ENCODE results near the gene PTPRA. TPM values are rescaled to one million over a fixed set of nuclear protein-coding genes. Genes with fewer than 3 reads are reported as not detected.
A peak's percentile ranks its signal among the peaks of the same experiment; 100 is the strongest.

PTPRA gene
- total RNA-seq, 2 experiments from 2014 or later: 33.3 to 47.2 TPM

GRCh38 chr20:2869381-2869780 lies 3.9 kb upstream of the PTPRA start:
- H3K4me3 ChIP-seq (ENCODE audit: low read depth, low read length, poor library complexity, severe bottlenecking): no peak overlapping the region
- DNase-seq (ENCODE audit: low spot score): no peak
- peaks cover 8% of the 10 kb centered on the region for H3K79me2 ChIP-seq (ENCODE audit: insufficient read depth, low read depth, low read length)
- ChIA-PET CTCF (ENCODE audit: unreplicated experiment) (no interaction called here), POLR2A (no interaction called here)
- H4K20me1 ChIP-seq (ENCODE audit: insufficient read depth, low read length): 0 out of 2 replicates have a peak, but pooled peaks cover under 1% of the 10 kb centered on the region
- no TSS peak for BruUV-seq (replicated peaks)
- no peak overlapping the region for H3K4me2 ChIP-seq (ENCODE audit: low read length)
- no peak overlapping the region for H3K27ac ChIP-seq (ENCODE audit: low read depth, low read length, poor library complexity, severe bottlenecking)
- no peak overlapping the region for H2AFZ ChIP-seq (ENCODE audit: low read length)
- peaks cover 6% of the 10 kb centered on the region; the same call in 1 of the 2 replicates for H3K36me3 ChIP-seq (ENCODE audit: insufficient read depth, low read length)
- no peaks in the 10 kb centered on the region for H3K9me3 ChIP-seq (ENCODE audit: low read length)
- intact Hi-C loops (cut with micrococcal nuclease; ENCODE audit: unreplicated experiment): no loop called here
- no peaks in the 10 kb centered on the region for H3K9me2 ChIP-seq (ENCODE audit: insufficient read depth, low read length)
- TF ChIP-seq EZH2phosphoT487 (IDR thresholded peaks at IDR 0.05; ENCODE audit: borderline replicate concordance, low read depth, low read length): no peak
- no peak for TF ChIP-seq CTCF (conservative IDR thresholded peaks at IDR 0.05; ENCODE audit: low read length)
- peaks cover 9% of the 10 kb centered on the region for H3K4me1 ChIP-seq (ENCODE audit: insufficient read depth, low read length, poor library complexity, severe bottlenecking)

- no peaks in the 10 kb centered on the region for H3K9me3 ChIP-seq (ENCODE audit: low read length)
- no TSS peak for BruUV-seq (replicated peaks)
- no peak for DNase-seq (ENCODE audit: low spot score)
- POLR2A ChIA-PET: interaction anchor here (0.7 to 0.9 kb wide), 2 partner anchors 10 to 41 kb away, joined by 3 read pairs; no protein-coding TSS in a partner anchor
- intact Hi-C loops (cut with micrococcal nuclease; ENCODE audit: unreplicated experiment): no loop called here
- no peak overlapping the region for H3K4me3 ChIP-seq (ENCODE audit: low read depth, low read length, poor library complexity, severe bottlenecking)
- H3K9me2 ChIP-seq (ENCODE audit: insufficient read depth, low read length): no peaks in the 10 kb centered on the region
- no peak for TF ChIP-seq CTCF (conservative IDR thresholded peaks at IDR 0.05; ENCODE audit: low read length)
- TF ChIP-seq EZH2phosphoT487 (IDR thresholded peaks at IDR 0.05; ENCODE audit: borderline replicate concordance, low read depth, low read length): no peak
- peaks cover 26% of the 10 kb centered on the region for H3K4me1 ChIP-seq (ENCODE audit: insufficient read depth, low read length, poor library complexity, severe bottlenecking)
- no peak overlapping the region for H3K27ac ChIP-seq (ENCODE audit: low read depth, low read length, poor library complexity, severe bottlenecking)
- peaks cover 5% of the 10 kb centered on the region; the same call in 1 of the 2 replicates for H3K36me3 ChIP-seq (ENCODE audit: insufficient read depth, low read length)
- no peak overlapping the region for H3K4me2 ChIP-seq (ENCODE audit: low read length)
- H3K79me2 ChIP-seq (ENCODE audit: insufficient read depth, low read depth, low read length): peaks cover 25% of the 10 kb centered on the region
- CTCF ChIA-PET (ENCODE audit: unreplicated experiment): no interaction called here
- 0 out of 2 replicates have a peak, but pooled peaks cover 8% of the 10 kb centered on the region for H4K20me1 ChIP-seq (ENCODE audit: insufficient read depth, low read length)
- no peak overlapping the region for H2AFZ ChIP-seq (ENCODE audit: low read length)
Measured at GRCh38 chr20:2871111-2871465, 2.2 kb upstream of the PTPRA start.

GRCh38 chr20:2871661-2872458 lies 1.4 kb upstream of the PTPRA start:
- Histone ChIP-seq H3K4me3 (ENCODE audit: low read depth, low read length, poor library complexity, severe bottlenecking) (peak overlapping the region; percentile 87), H3K9me3 (ENCODE audit: low read length) (no peaks in the 10 kb centered on the region), H3K36me3 (ENCODE audit: insufficient read depth, low read length) (peaks cover 12% of the 10 kb centered on the region), H3K27ac (ENCODE audit: low read depth, low read length, poor library complexity, severe bottlenecking) (no peak overlapping the region), H4K20me1 (ENCODE audit: insufficient read depth, low read length) (peaks cover 12% of the 10 kb centered on the region; the same call in 1 of the 2 replicates), H2AFZ (ENCODE audit: low read length) (peak overlapping the region; percentile 92), H3K4me2 (ENCODE audit: low read length) (peak overlapping the region; percentile 95), H3K9me2 (ENCODE audit: insufficient read depth, low read length) (no peaks in the 10 kb centered on the region), H3K79me2 (ENCODE audit: insufficient read depth, low read depth, low read length) (peaks cover 33% of the 10 kb centered on the region), H3K4me1 (ENCODE audit: insufficient read depth, low read length, poor library complexity, severe bottlenecking) (peaks cover 33% of the 10 kb centered on the region)
- TF ChIP-seq EZH2phosphoT487 (IDR thresholded peaks at IDR 0.05; ENCODE audit: borderline replicate concordance, low read depth, low read length): no peak
- TF ChIP-seq CTCF (conservative IDR thresholded peaks at IDR 0.05; ENCODE audit: low read length): no peak
- CTCF ChIA-PET (ENCODE audit: unreplicated experiment): no interaction called here
- no TSS peak for BruUV-seq (replicated peaks)
- DNase-seq (ENCODE audit: low spot score): no peak
- POLR2A ChIA-PET: interaction anchor here (0.7 to 0.9 kb wide), 2 partner anchors 11 to 40 kb away, joined by 3 read pairs; no protein-coding TSS in a partner anchor
- intact Hi-C loops (cut with micrococcal nuclease; ENCODE audit: unreplicated experiment): loop anchor here (2.0 kb wide), 1 partner anchor 219 kb away; the partner anchor contains the start of gene NOP56
